ENCODE data around the gene APBA2. TPM values are rescaled to one million over a fixed set of nuclear protein-coding genes. Genes with fewer than 3 reads are reported as not detected.

APBA2 gene
- total and polyA plus RNA-seq, 2 of the 4 experiments (the other 2 are of a cell fraction): 21.7 to 33.0 TPM

GRCh38 chr15:29143909-29144635 lies 258.3 kb downstream of the APBA2 start:
- in situ Hi-C loops (cut with MboI; ENCODE audit: low sequenced_read_pairs): loop anchor here (25.0 kb wide), 1 partner anchor 918 kb away; no protein-coding TSS in a partner anchor
- peak; percentile 75 for ATAC-seq (ENCODE audit: low read depth)

More at GRCh38 chr15:29143909-29144635, 258.3 kb downstream of the APBA2 start:
- Histone ChIP-seq H2BK5ac (ENCODE audit: low read depth, low read length, poor library complexity, severe bottlenecking) (no peak overlapping the region), H3K27me3 (ENCODE audit: control insufficient read depth, insufficient read depth, low read length) (peaks cover 11% of the 10 kb centered on the region; the same call in 1 of the 2 replicates), H2AK9ac (replicated peaks; ENCODE audit: low read depth, low read length, poor library complexity) (no peak overlapping the region), H3K9me3 (ENCODE audit: control insufficient read depth, insufficient read depth, low read length) (no peaks in the 10 kb centered on the region), H3K4me3 (ENCODE audit: insufficient read depth, low read depth, low read length) (no peak overlapping the region), H4K91ac (ENCODE audit: insufficient read depth, low read depth, low read length) (no peak overlapping the region), H4K20me1 (ENCODE audit: insufficient read depth, low read length) (no peaks in the 10 kb centered on the region), H3K14ac (replicated peaks; ENCODE audit: low read depth, low read length) (no peak overlapping the region), H2BK20ac (ENCODE audit: low read depth, low read length) (no peak overlapping the region), H3K4ac (ENCODE audit: low read depth, low read length) (no peak overlapping the region), H4K8ac (ENCODE audit: low read depth in 2 of 2, low read length in 2 of 2) (no peak overlapping the region), H2BK120ac (ENCODE audit: low read depth, low read length) (no peak overlapping the region), H3K56ac (ENCODE audit: extremely low read depth, insufficient read depth, low read length) (no peak overlapping the region), H3K4me2 (ENCODE audit: low read depth, low read length) (no peak overlapping the region), H2AK5ac (ENCODE audit: low read depth, low read length) (no peak overlapping the region), H2BK15ac (ENCODE audit: low read depth, low read length) (no peak overlapping the region), H3K79me1 (ENCODE audit: low read depth in 1 of 2, low read length in 2 of 2) (no peaks in the 10 kb centered on the region), H3K4me1 (ENCODE audit: control insufficient read depth, insufficient read depth, low read length) (no peaks in the 10 kb centered on the region), H3K9me1 (ENCODE audit: insufficient read depth, low read length) (no peaks in the 10 kb centered on the region), H3K36me3 (ENCODE audit: control insufficient read depth, insufficient read depth, low read length) (no peaks in the 10 kb centered on the region), H3K23ac (ENCODE audit: low read depth, low read length) (no peak overlapping the region), H2AFZ (replicated peaks; ENCODE audit: low read length, poor library complexity) (no peak overlapping the region), H4K5ac (ENCODE audit: low read depth, low read length) (no peak overlapping the region), H3K9ac (ENCODE audit: low read depth, low read length) (no peak overlapping the region), H3K18ac (ENCODE audit: low read depth, low read length) (no peak overlapping the region), H3K27ac (ENCODE audit: insufficient read depth, low read length) (no peak overlapping the region)
- intact Hi-C loops (cut with micrococcal nuclease): no loop called here
- WGBS, 2 experiments (ENCODE audit: extremely low coverage in 2 of 2, insufficient read length in 1 of 2): no CpG with 5 or more reads among the region's 10 CpGs
- POLR2A ChIA-PET (ENCODE audit: unreplicated experiment): no interaction called here
- dilution Hi-C loops (cut with HindIII; ENCODE audit: low sequenced_read_pairs, unreplicated experiment): no loop called here
- no TSS peak for BruUV-seq (replicated peaks)
- peak; percentile 74 for DNase-seq
- CTCF ChIA-PET: no interaction called here
- TF ChIP-seq NFE2L2 (IDR thresholded peaks at IDR 0.05; ENCODE audit: low read depth, low read length) (peak; percentile 18; the same call in 1 of the 2 replicates), MAFK (IDR thresholded peaks at IDR 0.05; ENCODE audit: low read depth, low read length) (peak; percentile 22; the same call in 1 of the 2 replicates), POLR2A (IDR thresholded peaks at IDR 0.05; ENCODE audit: low read depth, low read length) (no peak), SMC3 (IDR thresholded peaks at IDR 0.05; ENCODE audit: low read depth, low read length) (no peak)
